ENCODE results near the gene CAMK2A. TPM values are rescaled to one million over a fixed set of nuclear protein-coding genes. Genes with fewer than 3 reads are reported as not detected.

Gene CAMK2A
- total RNA-seq, 2 experiments from 2014 or later = not detected

GRCh38 chr5:150300496-150301169 lies 11.1 kb upstream of the CAMK2A start:
- Mint-ChIP-seq H3K27me3 (peaks cover 26% of the 10 kb centered on the region), H3K36me3 (ENCODE audit: low read depth) (no peaks in the 10 kb centered on the region), H3K4me1 (ENCODE audit: low read depth) (no peaks in the 10 kb centered on the region), H3K27ac (no peak overlapping the region), H3K4me3 (no peak overlapping the region), H3K9me3 (no peaks in the 10 kb centered on the region)
- ChIA-PET CTCF (interaction anchor here (1.2 to 2.1 kb wide), 2 partner anchors 40 to 50 kb away, joined by 3 to 7 read pairs; no protein-coding TSS in a partner anchor), POLR2A (interaction anchor here (1.0 kb wide), 1 partner anchor 12 kb away, joined by 3 read pairs; no protein-coding TSS in a partner anchor)
- ATAC-seq (no peak), DNase-seq (no peak)
- intact Hi-C loops (cut with micrococcal nuclease) = no loop called here
- TF ChIP-seq CTCF (IDR thresholded peaks at IDR 0.05) = no peak

GRCh38 chr5:150299571-150300327 lies 10.2 kb upstream of the CAMK2A start:
- peaks cover 26% of the 10 kb centered on the region for H3K27me3 Mint-ChIP-seq
- ChIA-PET POLR2A (interaction anchor here (1.0 to 1.5 kb wide), 2 partner anchors 11 to 25 kb away, joined by 3 to 5 read pairs; no protein-coding TSS in a partner anchor), CTCF (interaction anchor here (1.2 to 2.1 kb wide), 2 partner anchors 41 to 51 kb away, joined by 3 to 7 read pairs; no protein-coding TSS in a partner anchor)
- no peak for TF ChIP-seq CTCF (IDR thresholded peaks at IDR 0.05)
- H3K4me1 Mint-ChIP-seq (ENCODE audit: low read depth) = no peaks in the 10 kb centered on the region
- H3K9me3 Mint-ChIP-seq = no peaks in the 10 kb centered on the region
- no peak overlapping the region for H3K4me3 Mint-ChIP-seq
- H3K36me3 Mint-ChIP-seq (ENCODE audit: low read depth) = no peaks in the 10 kb centered on the region
- intact Hi-C loops (cut with micrococcal nuclease) = no loop called here
- H3K27ac Mint-ChIP-seq = no peak overlapping the region
- ATAC-seq (no peak), DNase-seq (no peak)

GRCh38 chr5:150298701-150299451 lies 9.3 kb upstream of the CAMK2A start:
- H3K36me3 Mint-ChIP-seq (ENCODE audit: low read depth) = no peaks in the 10 kb centered on the region
- no peak overlapping the region for H3K4me3 Mint-ChIP-seq
- no peaks in the 10 kb centered on the region for H3K9me3 Mint-ChIP-seq
- intact Hi-C loops (cut with micrococcal nuclease) = no loop called here
- CTCF ChIA-PET = no interaction called here
- POLR2A ChIA-PET = interaction anchor here (1.5 kb wide), 1 partner anchor 24 kb away, joined by 5 read pairs; no protein-coding TSS in a partner anchor
- TF ChIP-seq CTCF (IDR thresholded peaks at IDR 0.05) = no peak
- no peak overlapping the region for H3K27ac Mint-ChIP-seq
- peaks cover 22% of the 10 kb centered on the region for H3K27me3 Mint-ChIP-seq
- ATAC-seq (no peak), DNase-seq (no peak)
- no peaks in the 10 kb centered on the region for H3K4me1 Mint-ChIP-seq (ENCODE audit: low read depth)

- ChIA-PET CTCF (no interaction called here), POLR2A (interaction anchor here (1.5 kb wide), 1 partner anchor 23 kb away, joined by 5 read pairs; no protein-coding TSS in a partner anchor)
- DNase-seq (no peak), ATAC-seq (no peak)
- Mint-ChIP-seq H3K27me3 (peaks cover 17% of the 10 kb centered on the region), H3K27ac (no peak overlapping the region), H3K4me3 (no peak overlapping the region), H3K4me1 (ENCODE audit: low read depth) (no peaks in the 10 kb centered on the region), H3K36me3 (ENCODE audit: low read depth) (no peaks in the 10 kb centered on the region), H3K9me3 (no peaks in the 10 kb centered on the region)
- intact Hi-C loops (cut with micrococcal nuclease) = no loop called here
- TF ChIP-seq CTCF (IDR thresholded peaks at IDR 0.05) = no peak
Measured at GRCh38 chr5:150297934-150298595, 8.5 kb upstream of the CAMK2A start.
